Lower lobe of right lung (tissue), 2 donors: ENCODE measurements around the gene NDUFA11. TPM values are rescaled to one million over a fixed set of nuclear protein-coding genes. Genes with fewer than 3 reads are reported as not detected.
A peak's percentile ranks its signal among the peaks of the same experiment; 100 is the strongest.

Experiments
- ATAC-seq, 2 donors: fragments of 200-7000 bp; cut with Tn5 transposase; one replicate each; pipeline ENCODE4 v1.9.1; 2020 to 2022; ENCODE audit warnings: mild to moderate bottlenecking in 2 of 2, moderate library complexity in 2 of 2
- DNase-seq: peaks from one replicate; pipeline ENCODE4 v3.0.0-alpha.2; 2020
- H3K27ac ChIP-seq: fragments of 200-600 bp; one replicate; pipeline ENCODE4 v1.8.0; 2022
- H3K27me3 ChIP-seq: fragments of 200-600 bp; one replicate; pipeline ENCODE4 v1.8.0; 2022; ENCODE audit warnings: low read depth
- H3K36me3 ChIP-seq: fragments of 200-600 bp; one replicate; pipeline ENCODE4 v1.8.0; 2022; ENCODE audit warnings: mild to moderate bottlenecking
- H3K4me1 ChIP-seq: fragments of 200-600 bp; one replicate; pipeline ENCODE4 v1.8.0; 2022
- H3K4me3 ChIP-seq: fragments of 200-600 bp; one replicate; pipeline ENCODE4 v1.8.0; 2022; ENCODE audit warnings: mild to moderate bottlenecking
- H3K9me3 ChIP-seq: fragments of 200-600 bp; one replicate; pipeline ENCODE4 v1.8.0; 2022
- intact Hi-C: fragments of 100-400 bp; cut with DNase I; formaldehyde crosslinking; loops from one replicate; pipeline ENCODE4 v1.11.0; 2022
- total RNA-seq: library from RNA; stranded (reverse); fragmentation: NEBNext Ultra II Directional; extraction: Animal tissue kit (Norgen Biotek cat#: 25700); gene quantifications from one replicate; pipeline ENCODE4 v1.2.1, GENCODE V29; 2021
- TF ChIP-seq, protein P1 (sequence below): fragments of 200-600 bp; IDR thresholded peaks from one replicate; pipeline ENCODE4 v1.8.0; 2022; ENCODE audit warnings: antibody characterized with exemption, mild to moderate bottlenecking
- donor health status: DM: no; HTN: yes; CAD: no; lungs with severe emphysema.

The NDUFA11 gene
- total RNA-seq, 1 donor from 2014 or later, result 150 TPM

GRCh38 chr19:5917431-5918107, 14.0 kb upstream of the NDUFA11 start:
- no peaks in the 10 kb centered on the region for H3K27me3 ChIP-seq
- no peak for ATAC-seq
- H3K4me1 ChIP-seq, result peaks cover 23% of the 10 kb centered on the region
- intact Hi-C loops, result no loop called here
- H3K9me3 ChIP-seq, result no peaks in the 10 kb centered on the region
- H3K27ac ChIP-seq, result no peak overlapping the region
- H3K36me3 ChIP-seq, result peaks cover 81% of the 10 kb centered on the region
- no peak for DNase-seq
- no peak overlapping the region for H3K4me3 ChIP-seq
- TF ChIP-seq, protein P1, sequence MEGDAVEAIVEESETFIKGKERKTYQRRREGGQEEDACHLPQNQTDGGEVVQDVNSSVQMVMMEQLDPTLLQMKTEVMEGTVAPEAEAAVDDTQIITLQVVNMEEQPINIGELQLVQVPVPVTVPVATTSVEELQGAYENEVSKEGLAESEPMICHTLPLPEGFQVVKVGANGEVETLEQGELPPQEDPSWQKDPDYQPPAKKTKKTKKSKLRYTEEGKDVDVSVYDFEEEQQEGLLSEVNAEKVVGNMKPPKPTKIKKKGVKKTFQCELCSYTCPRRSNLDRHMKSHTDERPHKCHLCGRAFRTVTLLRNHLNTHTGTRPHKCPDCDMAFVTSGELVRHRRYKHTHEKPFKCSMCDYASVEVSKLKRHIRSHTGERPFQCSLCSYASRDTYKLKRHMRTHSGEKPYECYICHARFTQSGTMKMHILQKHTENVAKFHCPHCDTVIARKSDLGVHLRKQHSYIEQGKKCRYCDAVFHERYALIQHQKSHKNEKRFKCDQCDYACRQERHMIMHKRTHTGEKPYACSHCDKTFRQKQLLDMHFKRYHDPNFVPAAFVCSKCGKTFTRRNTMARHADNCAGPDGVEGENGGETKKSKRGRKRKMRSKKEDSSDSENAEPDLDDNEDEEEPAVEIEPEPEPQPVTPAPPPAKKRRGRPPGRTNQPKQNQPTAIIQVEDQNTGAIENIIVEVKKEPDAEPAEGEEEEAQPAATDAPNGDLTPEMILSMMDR, result no peak

DNA sequence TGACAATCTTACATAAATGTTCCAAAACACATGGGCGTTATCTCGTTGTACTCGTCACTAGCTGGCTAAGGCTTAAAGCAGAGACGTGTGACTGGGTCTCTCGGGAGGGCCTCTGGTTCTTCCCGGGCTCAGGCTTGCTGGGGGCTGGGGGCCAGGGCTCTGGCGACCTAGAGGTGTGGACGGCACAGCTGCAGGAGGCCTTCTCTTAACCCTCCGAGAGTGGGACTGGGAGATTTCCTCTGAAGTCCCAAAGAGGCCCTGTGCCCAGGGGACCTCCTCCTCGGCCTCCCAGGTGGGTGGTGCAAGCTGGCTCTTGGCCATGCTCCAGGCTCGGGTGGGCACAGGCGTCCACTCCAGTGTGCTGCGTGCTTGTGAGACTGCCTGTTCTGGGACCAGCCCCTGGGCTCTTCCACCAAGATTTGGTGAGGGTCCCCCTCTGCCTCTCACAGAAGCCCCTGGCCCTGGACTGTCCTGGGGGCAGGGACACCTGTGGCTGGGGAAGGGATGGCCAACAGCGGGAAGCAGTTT, 12.7 kb upstream of the NDUFA11 start:
- no peak for DNase-seq
- no peak for ATAC-seq

DNA sequence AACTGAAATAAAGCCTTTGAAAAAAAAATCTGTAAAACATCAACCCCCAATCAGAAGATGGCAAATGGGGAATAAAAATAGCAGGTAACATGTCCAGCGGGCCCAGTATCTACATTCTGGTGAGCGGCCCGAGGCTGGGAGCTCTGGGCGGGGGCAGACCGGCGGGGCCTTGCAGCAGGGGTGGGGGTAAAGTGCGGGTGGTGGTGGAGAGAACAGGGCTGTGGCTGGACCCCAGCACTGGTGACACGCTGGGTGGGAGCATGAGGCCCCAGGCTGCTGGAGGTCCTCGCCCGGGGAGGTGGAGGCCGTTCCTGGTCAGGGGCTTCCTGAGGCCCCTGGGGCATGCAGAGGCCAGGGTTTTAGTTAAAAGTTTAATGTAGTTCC, 12.2 kb upstream of the NDUFA11 start:
- no peak for DNase-seq
- no peak overlapping the region for H3K4me3 ChIP-seq
- peaks cover 68% of the 10 kb centered on the region for H3K36me3 ChIP-seq
- intact Hi-C loops, result no loop called here
- ATAC-seq, result no peak
- TF ChIP-seq, protein P1, result no peak
- H3K9me3 ChIP-seq, result no peaks in the 10 kb centered on the region
- peaks cover 23% of the 10 kb centered on the region for H3K4me1 ChIP-seq
- H3K27ac ChIP-seq, result no peak overlapping the region
- no peaks in the 10 kb centered on the region for H3K27me3 ChIP-seq

More for the DNA sequence above, 12.7 kb upstream of the NDUFA11 start:
- TF ChIP-seq, protein P1, result no peak
- H3K27me3 ChIP-seq, result no peaks in the 10 kb centered on the region
- H3K4me3 ChIP-seq, result no peak overlapping the region
- intact Hi-C loops, result no loop called here
- H3K36me3 ChIP-seq, result peaks cover 68% of the 10 kb centered on the region
- no peaks in the 10 kb centered on the region for H3K9me3 ChIP-seq
- peaks cover 23% of the 10 kb centered on the region for H3K4me1 ChIP-seq
- no peak overlapping the region for H3K27ac ChIP-seq

GRCh38 chr19:5914946-5915781, 11.6 kb upstream of the NDUFA11 start:
- ATAC-seq (peak; percentile 61 to 67), DNase-seq (peak; percentile 69)
- Histone ChIP-seq H3K4me3 (no peak overlapping the region), H3K36me3 (peaks cover 68% of the 10 kb centered on the region), H3K4me1 (peaks cover 23% of the 10 kb centered on the region), H3K27ac (peak overlapping the region; percentile 76), H3K27me3 (no peaks in the 10 kb centered on the region), H3K9me3 (no peaks in the 10 kb centered on the region)
- intact Hi-C loops, result no loop called here
- TF ChIP-seq, protein P1, result no peak

DNA sequence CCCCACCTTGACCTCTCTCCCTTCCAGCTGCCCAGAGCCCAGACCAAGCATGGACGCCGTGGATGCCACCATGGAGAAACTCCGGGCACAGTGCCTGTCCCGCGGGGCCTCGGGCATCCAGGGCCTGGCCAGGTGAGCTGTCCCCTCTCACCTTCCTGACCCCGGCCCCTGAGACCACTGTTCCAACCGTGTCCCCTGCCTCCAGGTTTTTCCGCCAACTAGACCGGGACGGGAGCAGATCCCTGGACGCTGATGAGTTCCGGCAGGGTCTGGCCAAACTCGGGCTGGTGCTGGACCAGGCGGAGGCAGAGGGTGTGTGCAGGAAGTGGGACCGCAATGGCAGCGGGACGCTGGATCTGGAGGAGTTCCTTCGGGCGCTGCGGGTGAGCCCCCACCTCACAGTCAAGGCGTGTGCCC, 10.8 kb upstream of the NDUFA11 start:
- H3K27ac ChIP-seq, result peak overlapping the region; percentile 76
- DNase-seq, result no peak
- peaks cover 23% of the 10 kb centered on the region for H3K4me1 ChIP-seq
- H3K36me3 ChIP-seq, result peaks cover 67% of the 10 kb centered on the region
- no peaks in the 10 kb centered on the region for H3K9me3 ChIP-seq
- intact Hi-C loops, result no loop called here
- H3K27me3 ChIP-seq, result no peaks in the 10 kb centered on the region
- no peak overlapping the region for H3K4me3 ChIP-seq
- ATAC-seq, result peak; percentile 19 to 24
- TF ChIP-seq, protein P1, result no peak
